Measurements from ENCODE around the gene TMEM123.

TMEM123 gene

GRCh38 chr11:102467080-102467708, 14.6 kb upstream of the TMEM123 start:
- DNase-seq (ENCODE audit: insufficient read length, low spot score) (no peak), FAIRE-seq (no peak)
- TF ChIP-seq TAF1 (IDR thresholded peaks at IDR 0.05; ENCODE audit: low read depth, low read length) (no peak), POLR2AphosphoS5 (IDR thresholded peaks at IDR 0.05; ENCODE audit: low read depth, low read length) (no peak), SPI1 (IDR thresholded peaks at IDR 0.05; ENCODE audit: low read depth, low read length) (no peak), POU2F2 (IDR thresholded peaks at IDR 0.05; ENCODE audit: low read depth, low read length) (no peak), PAX5 (IDR thresholded peaks at IDR 0.05; ENCODE audit: insufficient read depth, low read length, severe bottlenecking) (no peak), POLR2A (IDR thresholded peaks at IDR 0.05; ENCODE audit: low read depth, low read length) (no peak)

GRCh38 chr11:102465696-102466095, 13.1 kb upstream of the TMEM123 start:
- FAIRE-seq (no peak), DNase-seq (ENCODE audit: insufficient read length, low spot score) (no peak)
- TF ChIP-seq POLR2AphosphoS5 (IDR thresholded peaks at IDR 0.05; ENCODE audit: low read depth, low read length) = no peak
- no peak for TF ChIP-seq SPI1 (IDR thresholded peaks at IDR 0.05; ENCODE audit: low read depth, low read length)
- no peak for TF ChIP-seq POLR2A (IDR thresholded peaks at IDR 0.05; ENCODE audit: low read depth, low read length)
- no peak for TF ChIP-seq PAX5 (IDR thresholded peaks at IDR 0.05; ENCODE audit: insufficient read depth, low read length, severe bottlenecking)
- no peak for TF ChIP-seq POU2F2 (IDR thresholded peaks at IDR 0.05; ENCODE audit: low read depth, low read length)
- no peak for TF ChIP-seq TAF1 (IDR thresholded peaks at IDR 0.05; ENCODE audit: low read depth, low read length)

DNA sequence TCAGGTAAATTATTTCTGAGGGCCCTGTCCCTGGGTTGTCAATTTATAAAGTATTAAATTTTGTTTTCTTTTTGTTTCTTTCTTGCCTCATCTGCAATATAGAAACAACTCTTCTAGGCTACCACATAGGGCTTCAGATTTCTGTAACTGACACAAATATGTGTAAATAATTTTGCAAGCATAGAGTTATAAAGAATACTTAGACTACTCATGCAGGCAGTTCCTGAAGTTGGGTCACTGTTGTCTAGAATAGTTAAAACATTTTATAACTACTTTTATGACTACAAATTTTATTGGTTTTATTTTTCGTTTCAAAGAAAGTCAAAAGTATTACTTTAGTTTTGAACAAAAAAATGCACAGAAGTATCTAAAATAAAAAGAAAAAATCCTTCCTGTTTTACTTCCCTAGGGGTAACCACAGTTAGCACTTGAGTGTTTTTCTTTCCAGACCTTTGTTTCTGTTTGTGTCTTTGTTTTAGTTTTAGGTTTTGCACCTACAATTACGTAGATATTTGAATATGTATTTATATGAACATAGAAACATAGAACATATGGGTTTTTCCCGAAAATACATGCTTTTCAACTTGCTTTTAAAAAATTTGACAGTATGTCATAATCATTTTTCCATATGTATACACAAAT, 12.4 kb upstream of the TMEM123 start:
- no peak for DNase-seq (ENCODE audit: insufficient read length, low spot score)
- FAIRE-seq = no peak
- TF ChIP-seq POLR2A (IDR thresholded peaks at IDR 0.05; ENCODE audit: low read depth, low read length) = no peak
- TF ChIP-seq POU2F2 (IDR thresholded peaks at IDR 0.05; ENCODE audit: low read depth, low read length) = no peak
- no peak for TF ChIP-seq POLR2AphosphoS5 (IDR thresholded peaks at IDR 0.05; ENCODE audit: low read depth, low read length)
- TF ChIP-seq PAX5 (IDR thresholded peaks at IDR 0.05; ENCODE audit: insufficient read depth, low read length, severe bottlenecking) = no peak
- no peak for TF ChIP-seq SPI1 (IDR thresholded peaks at IDR 0.05; ENCODE audit: low read depth, low read length)
- TF ChIP-seq TAF1 (IDR thresholded peaks at IDR 0.05; ENCODE audit: low read depth, low read length) = no peak

DNA sequence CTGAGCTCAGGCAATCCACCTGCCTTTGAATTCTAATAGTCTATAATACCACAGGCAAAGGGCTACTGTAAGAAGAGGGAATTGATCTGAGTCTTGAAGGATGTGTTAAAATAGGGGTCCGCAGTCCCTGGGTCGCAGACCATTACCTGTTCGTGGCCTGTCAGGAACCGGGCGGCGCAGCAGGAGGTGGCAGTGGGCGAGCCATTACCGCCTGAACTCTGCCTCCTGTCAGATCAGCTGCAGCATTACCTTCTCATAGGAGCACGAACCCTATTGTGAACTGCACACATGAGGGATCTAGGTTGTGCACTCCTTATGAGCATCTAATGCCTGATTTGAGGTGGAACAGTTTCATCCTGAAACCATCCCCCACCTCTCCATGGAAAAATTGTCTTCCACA, 11.5 kb upstream of the TMEM123 start:
- FAIRE-seq (no peak), DNase-seq (ENCODE audit: insufficient read length, low spot score) (no peak)
- TF ChIP-seq POU2F2 (IDR thresholded peaks at IDR 0.05; ENCODE audit: low read depth, low read length) = no peak
- no peak for TF ChIP-seq SPI1 (IDR thresholded peaks at IDR 0.05; ENCODE audit: low read depth, low read length)
- TF ChIP-seq TAF1 (IDR thresholded peaks at IDR 0.05; ENCODE audit: low read depth, low read length) = no peak
- TF ChIP-seq POLR2AphosphoS5 (IDR thresholded peaks at IDR 0.05; ENCODE audit: low read depth, low read length) = no peak
- TF ChIP-seq PAX5 (IDR thresholded peaks at IDR 0.05; ENCODE audit: insufficient read depth, low read length, severe bottlenecking) = no peak
- no peak for TF ChIP-seq POLR2A (IDR thresholded peaks at IDR 0.05; ENCODE audit: low read depth, low read length)

- FAIRE-seq = peak; percentile 13
- TF ChIP-seq TAF1 (IDR thresholded peaks at IDR 0.05; ENCODE audit: low read depth, low read length) (no peak), SPI1 (IDR thresholded peaks at IDR 0.05; ENCODE audit: low read depth, low read length) (no peak), POLR2AphosphoS5 (IDR thresholded peaks at IDR 0.05; ENCODE audit: low read depth, low read length) (no peak), POLR2A (IDR thresholded peaks at IDR 0.05; ENCODE audit: low read depth, low read length) (no peak), PAX5 (IDR thresholded peaks at IDR 0.05; ENCODE audit: insufficient read depth, low read length, severe bottlenecking) (no peak), POU2F2 (IDR thresholded peaks at IDR 0.05; ENCODE audit: low read depth, low read length) (no peak)
- no peak for DNase-seq (ENCODE audit: insufficient read length, low spot score)
These were observed 10.0 kb upstream of the TMEM123 start for GRCh38 chr11:102462610-102463009.

GRCh38 chr11:102459393-102459792, 6.8 kb upstream of the TMEM123 start:
- TF ChIP-seq POLR2AphosphoS5 (IDR thresholded peaks at IDR 0.05; ENCODE audit: low read depth, low read length) (no peak), TAF1 (IDR thresholded peaks at IDR 0.05; ENCODE audit: low read depth, low read length) (no peak), SPI1 (IDR thresholded peaks at IDR 0.05; ENCODE audit: low read depth, low read length) (no peak), POU2F2 (IDR thresholded peaks at IDR 0.05; ENCODE audit: low read depth, low read length) (no peak)
- DNase-seq (ENCODE audit: insufficient read length, low spot score) (no peak), FAIRE-seq (no peak)

GRCh38 chr11:102458548-102458947, 6.0 kb upstream of the TMEM123 start:
- TF ChIP-seq TAF1 (IDR thresholded peaks at IDR 0.05; ENCODE audit: low read depth, low read length) (no peak), SPI1 (IDR thresholded peaks at IDR 0.05; ENCODE audit: low read depth, low read length) (no peak), PAX5 (IDR thresholded peaks at IDR 0.05; ENCODE audit: insufficient read depth, low read length, severe bottlenecking) (no peak), POU2F2 (IDR thresholded peaks at IDR 0.05; ENCODE audit: low read depth, low read length) (no peak), POLR2AphosphoS5 (IDR thresholded peaks at IDR 0.05; ENCODE audit: low read depth, low read length) (no peak), POLR2A (IDR thresholded peaks at IDR 0.05; ENCODE audit: low read depth, low read length) (no peak)
- no peak for DNase-seq (ENCODE audit: insufficient read length, low spot score)

GRCh38 chr11:102457865-102458264, 5.3 kb upstream of the TMEM123 start:
- no peak for DNase-seq (ENCODE audit: insufficient read length, low spot score)
- peak; percentile 38 for FAIRE-seq
- TF ChIP-seq TAF1 (IDR thresholded peaks at IDR 0.05; ENCODE audit: low read depth, low read length) = no peak
- TF ChIP-seq POLR2AphosphoS5 (IDR thresholded peaks at IDR 0.05; ENCODE audit: low read depth, low read length) = no peak
- TF ChIP-seq SPI1 (IDR thresholded peaks at IDR 0.05; ENCODE audit: low read depth, low read length) = no peak
- no peak for TF ChIP-seq POLR2A (IDR thresholded peaks at IDR 0.05; ENCODE audit: low read depth, low read length)
- TF ChIP-seq POU2F2 (IDR thresholded peaks at IDR 0.05; ENCODE audit: low read depth, low read length) = no peak
- no peak for TF ChIP-seq PAX5 (IDR thresholded peaks at IDR 0.05; ENCODE audit: insufficient read depth, low read length, severe bottlenecking)

More at GRCh38 chr11:102458548-102458947, 6.0 kb upstream of the TMEM123 start:
- FAIRE-seq = peak; percentile 41

GRCh38 chr11:102457056-102457677, 4.6 kb upstream of the TMEM123 start:
- no peak for TF ChIP-seq SPI1 (IDR thresholded peaks at IDR 0.05; ENCODE audit: low read depth, low read length)
- no peak for TF ChIP-seq POLR2A (IDR thresholded peaks at IDR 0.05; ENCODE audit: low read depth, low read length)
- TF ChIP-seq POU2F2 (IDR thresholded peaks at IDR 0.05; ENCODE audit: low read depth, low read length) = no peak
- no peak for TF ChIP-seq PAX5 (IDR thresholded peaks at IDR 0.05; ENCODE audit: insufficient read depth, low read length, severe bottlenecking)
- TF ChIP-seq POLR2AphosphoS5 (IDR thresholded peaks at IDR 0.05; ENCODE audit: low read depth, low read length) = no peak
- FAIRE-seq (no peak), DNase-seq (ENCODE audit: insufficient read length, low spot score) (no peak)

All from GM12891 (cell line).